NCI-H1417 (cell line): ENCODE measurements around the gene REM2.
A peak's percentile ranks its signal among the peaks of the same experiment; 100 is the strongest.

Source experiments
- DNase-seq, 3 experiments: peaks; one replicate each; lab custom pipeline; 2025; lab: John Stamatoyannopoulos, UW

Gene REM2

GRCh38 chr14:22929961-22930364 is 46.9 kb downstream of the REM2 start:
- DNase-seq: peak in 2 of 3 experiments; percentile 50 to 84

GRCh38 chr14:22932146-22932545 is 49.1 kb downstream of the REM2 start:
- peak in 1 of 3 experiments; percentile 36 for DNase-seq

DNA sequence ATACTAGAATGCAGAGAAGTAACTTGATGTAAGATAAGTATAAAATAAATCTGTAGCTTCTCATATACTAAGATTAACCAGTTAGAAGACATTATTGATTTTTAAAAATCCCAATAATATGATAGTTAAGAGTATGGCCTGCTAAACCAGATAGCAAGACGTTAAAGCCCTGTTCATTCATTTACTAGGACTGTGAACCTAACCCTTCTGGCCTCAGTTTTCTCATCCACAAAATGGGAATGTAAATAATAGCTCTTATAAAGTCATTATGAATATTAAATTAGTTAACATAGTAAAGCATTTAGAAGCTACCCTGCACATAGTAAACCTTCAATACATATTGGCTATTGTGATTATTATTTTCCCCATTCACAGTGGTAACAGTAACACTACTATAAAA is 52.1 kb downstream of the REM2 start:
- DNase-seq: no peak
